ENCODE results near the gene CTBS. TPM values are rescaled to one million over a fixed set of nuclear protein-coding genes. Genes with fewer than 3 reads are reported as not detected.

Gene CTBS
- total and polyA plus RNA-seq, 2 of the 13 experiments (the other 11 are each of a cell fraction or from before 2014, with no cell fraction given), result 4.7 to 12.4 TPM

DNA sequence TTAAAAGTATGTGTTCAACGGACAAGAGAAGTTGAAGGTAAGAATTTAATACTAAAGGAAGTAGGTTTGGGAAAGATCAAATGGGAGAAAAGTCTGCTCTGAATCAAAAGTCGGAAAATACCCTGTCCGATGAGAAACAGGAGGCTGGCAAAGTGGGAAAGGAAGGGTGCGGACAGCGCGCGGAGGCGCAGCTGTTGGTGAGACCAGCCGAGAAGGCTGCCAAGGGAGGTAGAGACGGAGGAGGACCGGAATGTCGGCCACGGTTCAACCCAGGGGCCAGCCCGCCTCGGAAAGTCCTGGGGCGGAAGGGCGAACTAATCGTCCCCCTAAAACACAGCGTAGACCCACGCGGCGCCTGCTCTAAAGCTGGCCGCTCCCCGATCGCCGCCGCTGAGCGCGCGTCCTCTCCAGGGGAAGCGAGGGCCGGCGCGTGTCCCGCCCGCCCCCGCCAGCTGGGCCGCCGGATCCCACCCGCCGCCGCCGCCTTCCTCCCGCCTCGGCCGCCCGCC, 68.7 kb downstream of the CTBS start (continued):
- TF ChIP-seq PCBP2 (optimal IDR thresholded peaks at IDR 0.05; ENCODE audit: low read depth, low read length, poor library complexity, severe bottlenecking) (no peak), GTF3A (CRISPR knock-in tag; conservative IDR thresholded peaks at IDR 0.05) (no peak), FOXA3 (CRISPR knock-in tag; IDR thresholded peaks at IDR 0.05) (no peak; the same call in 1 of the 2 replicates), ZNF75D (CRISPR knock-in tag; IDR thresholded peaks at IDR 0.05; ENCODE audit: borderline replicate concordance) (no peak), KDM5A (IDR thresholded peaks at IDR 0.05; ENCODE audit: borderline replicate concordance, low read length) (0 out of 2 replicates have a peak, but pooled peaks have one; percentile 1), MIER2 (CRISPR knock-in tag; IDR thresholded peaks at IDR 0.05) (no peak), STAT5B (CRISPR knock-in tag; IDR thresholded peaks at IDR 0.05) (no peak), DMAP1 (CRISPR knock-in tag; IDR thresholded peaks at IDR 0.05) (no peak), ZNF343 (CRISPR knock-in tag; IDR thresholded peaks at IDR 0.05) (peak; percentile 49), POLR2AphosphoS5 (IDR thresholded peaks at IDR 0.05; ENCODE audit: low read depth, low read length) (no peak), ZSCAN25 (CRISPR knock-in tag; IDR thresholded peaks at IDR 0.05) (no peak), ZNF34 (CRISPR knock-in tag; IDR thresholded peaks at IDR 0.05; ENCODE audit: borderline replicate concordance) (0 out of 2 replicates have a peak, but pooled peaks have one; percentile 72), POLR2AphosphoS2 (IDR thresholded peaks at IDR 0.05; ENCODE audit: low read depth, low read length) (no peak), CREB1 (IDR thresholded peaks at IDR 0.05) (no peak), CREB1 (CRISPR knock-in tag; IDR thresholded peaks at IDR 0.05) (0 out of 2 replicates have a peak, but pooled peaks have one; percentile 0), RFXANK (CRISPR knock-in tag; IDR thresholded peaks at IDR 0.05) (no peak), MTA1 (CRISPR knock-in tag; IDR thresholded peaks at IDR 0.05; ENCODE audit: borderline replicate concordance) (peak; percentile 16; the same call in 1 of the 2 replicates), HOXA5 (CRISPR knock-in tag; IDR thresholded peaks at IDR 0.05) (no peak), ZFP41 (CRISPR knock-in tag; IDR thresholded peaks at IDR 0.05; ENCODE audit: borderline replicate concordance) (no peak), ATM (IDR thresholded peaks at IDR 0.05; ENCODE audit: borderline replicate concordance) (no peak), ZNF281 (CRISPR knock-in tag; IDR thresholded peaks at IDR 0.05; ENCODE audit: borderline replicate concordance) (no peak), ZNF292 (CRISPR knock-in tag; IDR thresholded peaks at IDR 0.05; ENCODE audit: borderline replicate concordance, low read depth) (no peak), SALL1 (CRISPR knock-in tag; IDR thresholded peaks at IDR 0.05) (0 out of 2 replicates have a peak, but pooled peaks have one; percentile 5), RARG (CRISPR knock-in tag; IDR thresholded peaks at IDR 0.05; ENCODE audit: low read depth) (no peak), ZNF816 (CRISPR knock-in tag; IDR thresholded peaks at IDR 0.05; ENCODE audit: borderline replicate concordance) (0 out of 2 replicates have a peak, but pooled peaks have one; percentile 56), TOPORS (CRISPR knock-in tag; IDR thresholded peaks at IDR 0.05) (no peak), YEATS4 (CRISPR knock-in tag; IDR thresholded peaks at IDR 0.05; ENCODE audit: borderline replicate concordance) (peak; percentile 22; the same call in 1 of the 2 replicates), MED1 (CRISPR knock-in tag; IDR thresholded peaks at IDR 0.05) (0 out of 2 replicates have a peak, but pooled peaks have one; percentile 1), TBX3 (IDR thresholded peaks at IDR 0.05; ENCODE audit: borderline replicate concordance) (no peak)
- TF ChIP-seq, protein P1, sequence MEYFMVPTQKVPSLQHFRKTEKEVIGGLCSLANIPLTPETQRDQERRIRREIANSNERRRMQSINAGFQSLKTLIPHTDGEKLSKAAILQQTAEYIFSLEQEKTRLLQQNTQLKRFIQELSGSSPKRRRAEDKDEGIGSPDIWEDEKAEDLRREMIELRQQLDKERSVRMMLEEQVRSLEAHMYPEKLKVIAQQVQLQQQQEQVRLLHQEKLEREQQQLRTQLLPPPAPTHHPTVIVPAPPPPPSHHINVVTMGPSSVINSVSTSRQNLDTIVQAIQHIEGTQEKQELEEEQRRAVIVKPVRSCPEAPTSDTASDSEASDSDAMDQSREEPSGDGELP (IDR thresholded peaks at IDR 0.05; ENCODE audit: borderline replicate concordance, low read depth), result peak; percentile 31

Data from HepG2 (cell line).